WI38 (cell line): ENCODE measurements around the gene CALY.
"Not testable (repeated sequence)": the region's sequence is repeated elsewhere in the genome, so short reads cannot be mapped to it uniquely, and the experiment has no call there.

Experiments
- H3K4me3 ChIP-seq: 2 replicates; pipeline ENCODE4 v1.5.1; 2011; ENCODE audit warnings: low read depth, mild to moderate bottlenecking, control low read depth, low read length
- TF ChIP-seq, protein P1 (sequence below): IDR thresholded peaks from 2 replicates; pipeline ENCODE4 v1.5.1; 2012; ENCODE audit warnings: low read depth, mild to moderate bottlenecking, control low read depth, low read length

Gene CALY

DNA sequence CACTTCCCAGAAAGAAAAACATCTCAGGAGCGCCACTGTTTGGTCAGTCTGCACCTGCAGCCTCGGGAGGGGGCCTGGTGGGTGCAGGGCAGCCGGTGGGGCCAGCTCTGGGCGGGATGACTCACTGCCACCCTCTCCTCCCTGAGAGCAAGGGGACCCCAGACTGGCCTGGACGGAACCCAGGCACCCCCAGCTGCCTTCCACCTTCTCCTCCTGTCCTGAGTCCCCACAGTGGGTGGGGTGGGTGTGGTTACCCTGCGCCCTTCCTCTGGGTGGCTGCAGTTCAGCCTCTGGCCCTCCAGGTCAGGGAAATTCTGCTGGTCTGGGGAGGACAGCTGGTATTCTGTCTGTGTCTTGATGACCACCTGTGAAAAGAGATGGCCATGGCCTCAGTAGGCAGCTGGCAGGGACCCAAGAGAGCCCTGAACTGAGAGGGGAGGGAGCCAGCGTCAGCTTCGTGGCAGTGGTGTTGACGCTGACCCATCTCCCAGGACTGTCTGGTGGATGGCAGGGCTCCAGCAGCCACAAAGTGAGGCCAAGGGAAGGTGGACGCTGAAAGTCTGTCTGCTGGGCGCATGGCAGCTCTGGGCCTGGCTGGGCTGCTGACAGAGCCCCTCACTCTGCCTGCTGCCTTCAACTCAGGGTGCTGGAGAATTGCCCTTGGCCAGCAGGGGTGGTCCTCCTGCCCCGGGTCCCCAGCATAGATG lies 8.9 kb downstream of the CALY start:
- H3K4me3 ChIP-seq: no peak overlapping the region
- TF ChIP-seq, protein P1, sequence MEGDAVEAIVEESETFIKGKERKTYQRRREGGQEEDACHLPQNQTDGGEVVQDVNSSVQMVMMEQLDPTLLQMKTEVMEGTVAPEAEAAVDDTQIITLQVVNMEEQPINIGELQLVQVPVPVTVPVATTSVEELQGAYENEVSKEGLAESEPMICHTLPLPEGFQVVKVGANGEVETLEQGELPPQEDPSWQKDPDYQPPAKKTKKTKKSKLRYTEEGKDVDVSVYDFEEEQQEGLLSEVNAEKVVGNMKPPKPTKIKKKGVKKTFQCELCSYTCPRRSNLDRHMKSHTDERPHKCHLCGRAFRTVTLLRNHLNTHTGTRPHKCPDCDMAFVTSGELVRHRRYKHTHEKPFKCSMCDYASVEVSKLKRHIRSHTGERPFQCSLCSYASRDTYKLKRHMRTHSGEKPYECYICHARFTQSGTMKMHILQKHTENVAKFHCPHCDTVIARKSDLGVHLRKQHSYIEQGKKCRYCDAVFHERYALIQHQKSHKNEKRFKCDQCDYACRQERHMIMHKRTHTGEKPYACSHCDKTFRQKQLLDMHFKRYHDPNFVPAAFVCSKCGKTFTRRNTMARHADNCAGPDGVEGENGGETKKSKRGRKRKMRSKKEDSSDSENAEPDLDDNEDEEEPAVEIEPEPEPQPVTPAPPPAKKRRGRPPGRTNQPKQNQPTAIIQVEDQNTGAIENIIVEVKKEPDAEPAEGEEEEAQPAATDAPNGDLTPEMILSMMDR: no peak

DNA sequence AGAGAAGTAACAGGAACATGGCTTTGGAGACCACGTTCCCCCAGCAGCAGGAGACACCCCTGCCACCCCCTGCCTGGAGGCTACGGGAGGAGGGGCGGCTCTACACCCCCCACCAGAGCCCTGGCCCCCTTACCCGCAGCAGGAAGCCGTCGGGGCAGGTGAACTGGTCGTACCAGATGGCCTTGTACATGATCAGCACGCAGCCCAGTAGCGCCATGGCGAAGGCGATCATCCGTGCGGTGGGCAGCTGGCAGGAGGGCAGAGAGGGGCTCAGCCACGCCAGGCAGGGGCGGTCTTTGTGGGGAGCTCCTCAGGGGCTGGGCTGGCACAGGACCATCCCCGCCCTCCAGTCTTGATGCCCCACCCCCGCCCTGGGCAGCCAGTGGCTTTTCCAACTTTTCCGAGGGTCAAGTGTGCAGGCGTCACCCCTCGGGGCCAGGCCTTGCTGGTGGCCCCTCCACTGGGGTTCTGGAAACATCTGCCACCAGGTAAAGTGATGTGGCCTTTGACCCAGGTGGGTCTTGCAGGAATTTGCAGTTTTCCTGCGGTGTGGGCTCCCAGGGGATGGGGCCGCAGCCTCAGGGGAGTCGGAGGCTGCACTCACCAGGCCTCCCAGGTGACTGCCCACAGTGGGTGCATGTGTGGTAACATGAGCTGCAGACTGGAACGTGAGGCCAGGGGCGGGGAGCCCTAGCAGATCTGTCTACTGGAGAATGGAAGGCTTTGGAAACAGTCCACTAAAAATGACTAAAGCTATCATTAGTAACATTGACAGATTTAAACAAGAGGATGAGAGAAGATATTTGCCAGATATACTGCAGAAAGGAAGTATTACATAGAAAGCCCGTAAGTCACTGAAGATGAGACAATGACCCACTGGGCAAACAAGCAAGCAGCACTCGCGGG lies 9.7 kb downstream of the CALY start:
- H3K4me3 ChIP-seq: no peak overlapping the region
- TF ChIP-seq, protein P1: no peak

GRCh38 chr10:133326223-133326551 lies 10.5 kb downstream of the CALY start:
- TF ChIP-seq, protein P1: no peak
- H3K4me3 ChIP-seq: peak overlapping the region; percentile 60

DNA sequence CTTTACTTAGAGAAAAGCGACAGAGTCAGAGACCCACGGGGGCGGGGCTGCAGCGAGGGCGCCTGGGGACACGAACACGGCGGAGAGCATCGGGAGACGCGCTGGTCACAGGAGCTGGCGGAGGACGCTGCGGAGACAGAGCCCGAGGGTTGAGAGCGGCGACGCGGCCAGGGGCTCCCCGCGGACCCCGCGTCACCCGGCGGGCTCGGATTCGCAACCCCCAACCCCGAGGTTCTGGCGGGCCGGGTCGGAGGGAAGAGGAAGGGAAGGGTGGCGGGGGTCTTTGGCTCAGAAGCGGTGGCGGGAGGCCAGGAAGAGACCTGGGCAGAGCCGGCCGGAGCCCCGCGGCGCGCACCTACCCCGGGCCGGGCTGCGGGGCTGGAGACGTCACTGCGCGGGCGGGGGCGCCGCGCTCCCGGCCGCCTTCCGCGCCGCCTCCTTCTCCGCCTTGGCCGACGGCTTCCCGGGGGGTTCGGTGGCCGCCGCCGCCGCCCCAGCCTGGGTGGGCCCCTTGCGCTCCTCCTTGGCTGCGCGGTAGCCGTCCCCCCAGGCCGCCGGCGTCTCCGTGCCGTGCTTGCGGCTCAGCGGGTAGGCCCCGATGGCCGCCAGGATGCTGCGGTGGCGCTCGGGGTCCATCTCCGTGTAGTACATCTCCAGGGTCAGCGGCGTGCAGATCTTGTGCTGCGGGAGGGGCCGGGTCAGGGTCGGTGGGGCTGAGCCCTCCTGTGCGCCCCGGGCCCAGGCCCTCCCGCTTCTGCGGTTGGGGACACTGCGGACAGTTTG lies 11.1 kb downstream of the CALY start:
- TF ChIP-seq, protein P1: no peak
- peak overlapping the region; percentile 60 for H3K4me3 ChIP-seq

DNA sequence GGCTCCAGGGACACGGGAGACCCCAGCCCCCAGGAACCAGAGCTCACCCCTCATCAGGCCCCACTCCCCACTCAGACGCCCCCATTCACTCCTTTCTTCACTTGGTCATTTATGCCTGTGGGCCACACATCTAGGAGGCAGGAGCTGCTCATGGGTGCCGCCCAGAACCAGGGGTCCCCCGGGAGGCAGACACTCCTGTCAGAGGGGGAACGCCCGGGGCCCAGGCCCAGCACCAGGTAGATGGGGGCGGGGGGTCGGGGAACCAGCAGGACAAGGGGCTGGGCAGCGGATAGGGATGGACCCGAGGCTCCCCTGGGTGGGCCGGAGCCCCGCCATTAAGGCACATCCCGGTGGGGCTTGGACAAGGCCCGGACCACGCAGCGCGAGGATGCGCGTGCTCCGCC lies 11.8 kb downstream of the CALY start:
- H3K4me3 ChIP-seq: peak overlapping the region; percentile 60
- TF ChIP-seq, protein P1: no peak

DNA sequence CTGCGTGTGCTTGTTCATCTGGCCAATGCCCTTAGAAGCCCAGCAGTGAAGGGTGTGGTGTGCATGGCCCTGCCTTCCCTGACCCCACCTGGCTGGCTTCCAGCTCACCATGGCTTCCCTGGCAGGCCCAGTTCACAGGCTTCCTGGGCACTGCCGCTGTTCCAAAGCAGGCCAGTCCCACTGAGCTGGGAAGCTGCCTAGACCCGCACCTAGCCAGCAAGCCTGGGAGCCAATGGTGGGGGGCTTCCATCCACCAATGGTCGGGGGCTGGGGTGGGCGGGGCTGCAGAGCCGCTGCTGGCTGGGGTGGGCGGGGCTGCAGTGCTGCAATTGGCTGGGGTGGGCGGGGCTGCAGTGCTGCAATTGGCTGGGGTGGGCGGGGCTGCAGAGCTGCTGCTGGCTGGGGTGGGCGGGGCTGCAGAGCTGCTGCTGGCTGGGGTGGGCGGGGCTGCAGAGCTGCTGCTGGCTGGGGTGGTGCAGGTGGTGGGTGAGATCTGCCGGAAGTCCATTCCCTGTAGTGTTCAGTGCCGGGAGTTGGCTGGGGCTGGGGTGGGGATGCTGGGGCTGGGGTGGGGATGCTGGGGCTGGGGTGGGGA lies 12.4 kb downstream of the CALY start:
- H3K4me3 ChIP-seq: no peak overlapping the region
- TF ChIP-seq, protein P1: no peak

- not testable (repeated sequence) for H3K4me3 ChIP-seq
Observed at GRCh38 chr10:133322064-133322709, 14.5 kb downstream of the CALY start.

DNA sequence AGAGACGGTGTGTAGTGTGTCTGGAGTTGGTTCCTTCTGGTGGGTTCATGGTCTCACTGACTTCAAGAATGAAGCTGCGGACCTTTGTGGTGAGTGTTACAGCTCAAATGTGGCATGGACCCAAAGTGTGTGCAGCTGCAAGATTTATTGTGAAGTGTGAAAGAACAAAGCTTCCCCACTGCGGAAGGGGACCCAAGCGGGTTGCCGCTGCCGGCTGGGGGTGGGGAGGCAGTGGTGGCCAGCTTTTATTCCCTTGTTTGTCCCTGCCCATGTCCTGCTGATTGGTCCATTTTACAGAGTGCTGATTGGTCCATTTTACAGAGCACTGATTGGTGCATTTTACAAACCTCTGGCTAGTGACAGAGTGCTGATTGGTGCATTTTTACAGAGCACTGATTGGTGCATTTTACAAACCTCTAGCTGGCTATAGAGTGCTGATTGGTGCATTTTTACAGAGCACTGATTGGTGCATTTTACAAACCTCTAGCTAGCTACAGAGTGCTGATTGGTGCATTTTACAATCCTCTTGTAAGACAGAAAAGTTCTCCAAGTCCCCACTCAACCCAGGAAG lies 15.8 kb downstream of the CALY start:
- H3K4me3 ChIP-seq: not testable (repeated sequence)
